HG03025 (cell line): Measurements from ENCODE around the gene SLC2A6.
A peak's percentile ranks its signal among the peaks of the same experiment; 100 is the strongest.

ENCODE experiments used
- ATAC-seq: cut with Tn5 transposase; IDR thresholded peaks from one replicate; pipeline ENCODE4 v1.9.1; 2021; ENCODE audit warnings: mild to moderate bottlenecking, moderate library complexity; ENCODE audit not compliant: unreplicated experiment, low FRiP score

Gene SLC2A6

GRCh38 chr9:133484671-133485437 lies 6.0 kb upstream of the SLC2A6 start:
- ATAC-seq, result no peak

GRCh38 chr9:133483611-133484010 lies 4.7 kb upstream of the SLC2A6 start:
- ATAC-seq, result no peak

- ATAC-seq, result peak; percentile 28
Observed at GRCh38 chr9:133477992-133478850, 678 bp downstream of the SLC2A6 start.

GRCh38 chr9:133477461-133477860 lies 1.4 kb downstream of the SLC2A6 start:
- ATAC-seq, result no peak

- no peak for ATAC-seq
Observed at GRCh38 chr9:133476941-133477340, 2.0 kb downstream of the SLC2A6 start.

- no peak for ATAC-seq
Observed at GRCh38 chr9:133476036-133476931, 2.6 kb downstream of the SLC2A6 start.

GRCh38 chr9:133475292-133476012 lies 3.4 kb downstream of the SLC2A6 start:
- ATAC-seq, result no peak

- ATAC-seq, result no peak
Observed at GRCh38 chr9:133474853-133475252, 4.0 kb downstream of the SLC2A6 start.

GRCh38 chr9:133474215-133474614 lies 4.7 kb downstream of the SLC2A6 start:
- ATAC-seq, result no peak

GRCh38 chr9:133473743-133474142 lies 5.2 kb downstream of the SLC2A6 start:
- ATAC-seq, result no peak

- ATAC-seq, result no peak
Observed at GRCh38 chr9:133472753-133473378, 6.0 kb downstream of the SLC2A6 start.

GRCh38 chr9:133472277-133472645 lies 6.6 kb downstream of the SLC2A6 start:
- ATAC-seq, result no peak

- no peak for ATAC-seq
Observed at GRCh38 chr9:133471551-133472276, 7.2 kb downstream of the SLC2A6 start.

GRCh38 chr9:133470988-133471387 lies 7.9 kb downstream of the SLC2A6 start:
- no peak for ATAC-seq

GRCh38 chr9:133470427-133470924 lies 8.4 kb downstream of the SLC2A6 start:
- no peak for ATAC-seq

- no peak for ATAC-seq
Observed at GRCh38 chr9:133468777-133469421, 10.0 kb downstream of the SLC2A6 start.

GRCh38 chr9:133468374-133468773 lies 10.5 kb downstream of the SLC2A6 start:
- no peak for ATAC-seq

- ATAC-seq, result no peak
Observed at GRCh38 chr9:133467101-133467500, 11.8 kb downstream of the SLC2A6 start.
